ENCODE data around the gene MPO.

GRCh38 chr17:58281511-58282011, 826 bp upstream of the MPO start:
- no peak for TF ChIP-seq POLR2A (IDR thresholded peaks at IDR 0.05; ENCODE audit: low read depth, low read length)
- TF ChIP-seq, protein P1, sequence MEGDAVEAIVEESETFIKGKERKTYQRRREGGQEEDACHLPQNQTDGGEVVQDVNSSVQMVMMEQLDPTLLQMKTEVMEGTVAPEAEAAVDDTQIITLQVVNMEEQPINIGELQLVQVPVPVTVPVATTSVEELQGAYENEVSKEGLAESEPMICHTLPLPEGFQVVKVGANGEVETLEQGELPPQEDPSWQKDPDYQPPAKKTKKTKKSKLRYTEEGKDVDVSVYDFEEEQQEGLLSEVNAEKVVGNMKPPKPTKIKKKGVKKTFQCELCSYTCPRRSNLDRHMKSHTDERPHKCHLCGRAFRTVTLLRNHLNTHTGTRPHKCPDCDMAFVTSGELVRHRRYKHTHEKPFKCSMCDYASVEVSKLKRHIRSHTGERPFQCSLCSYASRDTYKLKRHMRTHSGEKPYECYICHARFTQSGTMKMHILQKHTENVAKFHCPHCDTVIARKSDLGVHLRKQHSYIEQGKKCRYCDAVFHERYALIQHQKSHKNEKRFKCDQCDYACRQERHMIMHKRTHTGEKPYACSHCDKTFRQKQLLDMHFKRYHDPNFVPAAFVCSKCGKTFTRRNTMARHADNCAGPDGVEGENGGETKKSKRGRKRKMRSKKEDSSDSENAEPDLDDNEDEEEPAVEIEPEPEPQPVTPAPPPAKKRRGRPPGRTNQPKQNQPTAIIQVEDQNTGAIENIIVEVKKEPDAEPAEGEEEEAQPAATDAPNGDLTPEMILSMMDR (IDR thresholded peaks at IDR 0.05; ENCODE audit: extremely low read depth in 1 of 2, insufficient read depth in 1 of 2, low read depth in 1 of 2, low read length in 2 of 2), result no peak

Data from endothelial cell of umbilical vein (primary cell).